ENCODE data around the gene CDS2.

Gene CDS2

DNA sequence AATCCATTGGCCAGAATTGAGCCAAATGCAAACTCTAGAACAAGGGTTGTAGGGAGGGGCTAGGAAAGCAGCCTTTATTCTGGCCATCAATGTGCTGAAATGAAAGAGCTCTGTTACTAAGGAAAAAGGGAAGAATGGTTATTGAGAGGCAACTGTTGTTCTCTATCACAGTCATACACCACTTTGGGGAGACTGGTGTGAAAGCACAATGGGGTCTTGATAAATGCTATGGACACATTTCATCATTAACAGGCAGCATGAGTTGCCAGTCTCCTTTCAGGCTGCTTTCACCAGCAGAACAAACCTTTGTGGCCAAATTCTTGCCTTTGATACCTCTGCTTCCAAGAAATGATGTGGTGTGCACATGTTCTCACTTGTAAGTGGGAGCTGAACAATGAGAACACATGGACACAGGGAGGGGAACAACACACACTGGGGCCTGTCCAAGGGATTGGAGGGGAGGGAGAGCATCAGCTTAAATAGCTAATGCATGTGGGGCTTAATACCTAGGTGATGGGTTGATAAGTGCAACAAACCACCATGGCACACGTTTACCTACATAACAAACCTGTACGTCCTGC lies 86.2 kb downstream of the CDS2 start:
- no peak for DNase-seq (ENCODE audit: low read depth in 3 of 3)

DNA sequence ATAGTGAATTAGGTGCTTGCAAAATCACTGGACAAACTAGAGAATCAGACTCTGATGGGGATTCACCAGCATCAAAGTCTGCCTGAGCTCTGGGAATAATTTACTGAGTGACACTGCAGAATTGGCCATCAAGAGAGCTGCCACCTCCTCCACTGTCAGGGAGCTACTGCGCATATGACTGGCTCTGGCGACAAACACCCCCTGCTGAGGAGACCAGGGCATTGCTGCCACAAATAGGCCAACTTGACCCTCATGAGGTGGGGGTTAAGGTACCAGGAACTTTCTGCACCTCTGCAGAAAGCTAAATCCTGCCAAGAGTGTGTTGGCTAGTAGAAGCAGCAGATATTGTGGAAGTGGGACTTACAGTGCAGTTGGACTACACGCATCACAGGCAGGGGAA lies 88.0 kb downstream of the CDS2 start:
- no peak for DNase-seq (ENCODE audit: low read depth in 3 of 3)

DNA sequence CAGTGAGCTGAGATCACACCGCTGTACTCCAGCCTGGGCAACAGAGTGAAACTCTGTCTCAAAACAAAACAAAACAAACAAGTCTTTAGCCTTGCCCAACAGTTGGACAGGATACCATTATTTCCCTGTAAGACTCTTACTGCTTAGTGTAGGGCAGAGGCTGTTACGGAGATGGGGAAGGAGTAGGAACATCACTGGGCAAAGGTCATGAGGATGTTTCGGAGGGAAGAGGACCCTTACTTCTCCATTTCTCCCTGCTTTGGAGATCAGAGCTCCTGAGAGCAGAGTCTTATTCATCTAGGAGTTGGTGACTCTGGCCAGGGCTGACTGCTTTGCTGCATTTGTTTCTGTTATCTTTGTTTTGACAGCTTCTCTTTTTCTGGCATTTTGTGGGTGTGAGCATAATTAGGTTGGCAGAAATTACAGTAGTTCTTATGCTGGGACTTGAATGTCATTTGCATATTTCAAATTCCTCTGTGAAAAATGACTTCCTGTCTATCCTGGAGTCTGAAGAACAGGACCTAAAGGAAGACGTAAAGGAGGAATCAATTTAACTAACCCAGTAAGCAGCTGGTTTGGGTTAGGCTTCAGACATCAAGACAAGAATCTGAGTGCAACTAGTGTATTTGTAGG lies 89.0 kb downstream of the CDS2 start:
- no peak for DNase-seq (ENCODE audit: low read depth in 3 of 3)

DNA sequence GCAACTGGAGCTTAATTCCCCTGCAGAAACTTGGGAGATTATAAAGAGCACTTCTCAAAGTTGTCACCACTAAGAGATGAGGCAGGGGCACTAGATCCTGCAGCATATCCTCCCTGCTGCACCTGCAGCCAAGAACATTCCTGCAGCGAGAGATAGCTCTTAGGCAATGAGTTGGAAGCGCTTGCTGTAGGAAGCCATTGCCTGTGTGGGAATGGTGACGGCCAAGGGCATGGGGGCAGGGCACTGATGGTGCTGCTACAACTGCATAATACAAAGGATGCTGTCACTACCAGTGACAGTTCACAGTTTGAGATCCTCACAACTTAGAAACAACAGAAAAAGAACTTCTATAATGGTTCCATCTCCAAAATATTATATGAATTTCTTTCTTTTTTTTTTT lies 89.9 kb downstream of the CDS2 start:
- no peak for DNase-seq (ENCODE audit: low read depth in 3 of 3)

GRCh38 chr20:5217616-5218015 lies 90.8 kb downstream of the CDS2 start:
- DNase-seq (ENCODE audit: low read depth in 3 of 3), result no peak

- DNase-seq (ENCODE audit: low read depth in 3 of 3), result no peak
Observed at GRCh38 chr20:5220321-5221060, 93.7 kb downstream of the CDS2 start.

DNA sequence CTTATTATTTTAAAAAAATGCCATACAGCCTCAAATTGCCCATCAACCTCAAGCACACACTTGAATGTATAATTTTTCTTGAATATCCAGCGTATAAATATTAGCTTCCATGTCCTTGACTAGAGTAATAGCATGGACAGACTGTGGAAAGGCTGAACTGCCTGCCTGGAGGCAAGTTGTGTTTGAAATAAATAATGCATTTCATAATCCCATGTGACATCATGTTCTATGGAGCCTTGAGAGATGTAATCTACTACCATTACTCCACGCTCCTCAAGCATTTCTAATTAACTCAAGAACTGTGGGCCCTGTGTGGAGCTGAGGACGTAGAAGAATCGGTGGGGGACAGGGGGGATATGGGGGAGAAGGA lies 94.2 kb downstream of the CDS2 start:
- DNase-seq (ENCODE audit: low read depth in 3 of 3), result no peak

GRCh38 chr20:5222919-5223634 lies 96.3 kb downstream of the CDS2 start:
- peak in 2 of 3 experiments; percentile 4 to 10 for DNase-seq (ENCODE audit: low read depth in 3 of 3)

- DNase-seq (ENCODE audit: low read depth in 3 of 3), result no peak
Observed at GRCh38 chr20:5230544-5230943, 103.7 kb downstream of the CDS2 start.

DNA sequence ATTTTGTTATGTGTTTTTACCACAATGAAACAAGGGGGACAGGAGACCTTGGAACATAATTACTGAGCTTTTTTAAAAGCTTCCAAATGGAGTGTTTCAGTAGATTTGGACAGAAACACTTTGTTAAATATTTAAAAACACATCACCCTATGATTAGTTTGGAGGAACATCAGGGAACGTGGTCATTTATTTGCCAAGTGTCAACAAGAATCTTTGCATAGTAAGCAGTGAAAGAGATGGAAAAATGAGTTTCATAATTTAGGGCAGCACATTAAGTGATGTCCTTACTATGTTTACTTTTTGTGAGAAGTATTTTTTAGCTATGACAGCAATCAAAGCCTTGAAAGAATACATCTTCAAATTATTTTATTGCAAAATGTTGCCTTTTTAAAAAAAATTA lies 107.3 kb downstream of the CDS2 start:
- no peak for DNase-seq (ENCODE audit: low read depth in 3 of 3)

GRCh38 chr20:5234978-5235377 lies 108.2 kb downstream of the CDS2 start:
- no peak for DNase-seq (ENCODE audit: low read depth in 3 of 3)
